ENCODE measurements around the gene ANKDD1B. TPM values are rescaled to one million over a fixed set of nuclear protein-coding genes. Genes with fewer than 3 reads are reported as not detected.

The ANKDD1B gene
- total RNA-seq, 2 donors from 2014 or later: 1.9 to 2.7 TPM

DNA sequence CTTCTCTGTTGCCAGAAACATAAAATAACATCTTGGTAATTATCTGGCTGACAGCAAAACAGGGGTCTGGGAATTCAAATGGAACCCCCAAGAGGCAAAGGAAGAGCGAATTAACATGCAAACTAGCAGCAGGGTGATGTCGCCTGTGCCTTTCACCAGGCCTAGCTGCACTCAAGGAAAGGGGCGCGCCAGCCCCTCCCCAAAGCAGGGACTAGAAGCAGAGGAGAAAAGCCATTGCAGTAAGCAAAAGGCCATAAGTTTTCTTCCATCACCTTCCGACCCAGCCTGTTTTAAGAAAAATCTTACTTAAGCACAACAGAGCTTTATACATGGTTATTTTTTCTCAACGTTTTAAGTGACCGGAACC is 105.4 kb downstream of the ANKDD1B start:
- no peaks in the 10 kb centered on the region for H3K9me3 ChIP-seq
- DNase-seq (ENCODE audit: low spot score): no peak
- H3K27ac ChIP-seq: peak overlapping the region; percentile 63 to 73
- H3K27me3 ChIP-seq (replicated peaks; ENCODE audit: insufficient read depth): no peaks in the 10 kb centered on the region
- WGBS: 0% methylated on average over 7 of the region's 7 CpGs
- intact Hi-C loops (cut with DNase I): no loop called here
- H3K4me3 ChIP-seq: peak overlapping the region; percentile 57 to 63
- TF ChIP-seq POLR2A (IDR thresholded peaks at IDR 0.05): no peak
- no peak for TF ChIP-seq POLR2AphosphoS5 (IDR thresholded peaks at IDR 0.05)
- no peak for TF ChIP-seq CTCF (IDR thresholded peaks at IDR 0.05)
- no peaks in the 10 kb centered on the region for H3K36me3 ChIP-seq
- peaks cover 2% of the 10 kb centered on the region for H3K4me1 ChIP-seq (replicated peaks)

GRCh38 chr5:75717082-75717922 is 106.0 kb downstream of the ANKDD1B start, which contains the start of gene POC5:
TSS of gene POC5 (minus strand) at chr5:75717437. CDS start at chr5:75712937, 4,500 bp downstream.
- Histone ChIP-seq H3K4me1 (replicated peaks) (peaks cover 2% of the 10 kb centered on the region), H3K27me3 (replicated peaks; ENCODE audit: insufficient read depth) (no peaks in the 10 kb centered on the region), H3K9me3 (no peaks in the 10 kb centered on the region), H3K4me3 (peak within 1 kb of the TSS; percentile 57 to 63), H3K36me3 (no peaks in the 10 kb centered on the region), H3K27ac (peak within 1 kb of the TSS; percentile 63 to 73)
- 12% methylated on average over 51 of the region's 51 CpGs for WGBS
- TF ChIP-seq CTCF (IDR thresholded peaks at IDR 0.05) (no peak), POLR2A (IDR thresholded peaks at IDR 0.05) (peak; percentile 43), POLR2AphosphoS5 (IDR thresholded peaks at IDR 0.05) (peak; percentile 96)
- DNase-seq (ENCODE audit: low spot score): peak; percentile 95
- intact Hi-C loops (cut with DNase I): no loop called here

GRCh38 chr5:75720882-75721281 is 109.6 kb downstream of the ANKDD1B start:
- Histone ChIP-seq H3K27me3 (replicated peaks; ENCODE audit: insufficient read depth) (no peaks in the 10 kb centered on the region), H3K4me3 (no peak overlapping the region), H3K27ac (no peak overlapping the region), H3K36me3 (no peaks in the 10 kb centered on the region), H3K4me1 (replicated peaks) (peaks cover 2% of the 10 kb centered on the region), H3K9me3 (no peaks in the 10 kb centered on the region)
- DNase-seq (ENCODE audit: low spot score): no peak
- TF ChIP-seq POLR2AphosphoS5 (IDR thresholded peaks at IDR 0.05) (no peak), POLR2A (IDR thresholded peaks at IDR 0.05) (no peak), CTCF (IDR thresholded peaks at IDR 0.05) (no peak)
- 78% methylated on average over 5 of the region's 5 CpGs for WGBS
- intact Hi-C loops (cut with DNase I): no loop called here

Small RNA genes within 50 kb of the gene (small RNA-seq; reads per million reads assigned to genes)
- 0 reads per million in 2 donors for gene RNU6-680P

Other genes starting within 250 kb of the ANKDD1B start
- gene CERT1, start 99.8 kb upstream of the ANKDD1B start, total RNA-seq: 10 to 100 TPM; 32.3 to 35.5 TPM
- 10 to 100 TPM; 28.4 to 33.6 TPM for gene POLK, start 99.6 kb upstream of the ANKDD1B start, total RNA-seq
- 10 to 100 TPM; 12.1 to 18.4 TPM for gene POC5, start 106.0 kb downstream of the ANKDD1B start, total RNA-seq

All from prostate gland (tissue), 2 donors.